T-helper 9 cell (primary cell): ENCODE results near the gene GALNT18.

Experiments
- DNase-seq: peaks from one replicate; pipeline ENCODE4 v3.0.0-alpha.2; 2020

GALNT18 gene

GRCh38 chr11:11427140-11427539 is 194.7 kb downstream of the GALNT18 start:
- DNase-seq = no peak

DNA sequence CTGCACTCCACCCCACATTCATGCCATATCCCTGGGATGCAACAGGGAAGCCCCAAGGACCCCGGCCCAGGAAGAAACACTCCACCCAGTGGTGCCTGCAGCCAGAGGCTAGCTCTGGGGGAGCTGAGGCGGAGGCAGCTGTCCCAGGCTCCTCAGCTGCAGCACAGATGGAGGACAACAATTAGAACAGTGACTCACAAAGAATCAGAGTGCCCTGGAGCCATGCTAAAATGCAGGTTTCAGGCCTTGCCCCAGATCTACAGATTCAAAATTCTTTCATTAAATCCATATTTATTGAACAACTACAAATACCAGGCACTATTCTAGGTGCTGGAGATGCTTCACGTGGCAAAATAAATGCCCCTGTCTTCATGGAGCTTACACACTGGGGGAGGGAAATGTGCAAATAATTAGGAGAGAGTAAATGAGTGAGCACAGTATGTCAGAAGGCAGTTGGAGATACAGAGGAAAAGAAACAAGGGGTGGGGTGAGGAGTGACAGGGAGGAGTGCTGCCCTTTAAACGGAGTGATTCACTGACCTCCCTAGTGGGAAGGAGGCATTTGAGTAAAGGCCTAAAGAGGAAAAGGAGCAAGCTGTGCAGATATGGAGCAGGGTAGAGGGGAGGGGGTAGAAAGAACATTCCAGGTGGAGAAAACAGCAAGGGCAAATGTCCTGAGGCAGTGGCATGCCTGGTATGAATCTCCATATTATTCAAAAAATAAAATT is 195.4 kb downstream of the GALNT18 start:
- DNase-seq = no peak

- DNase-seq = no peak
Observed at GRCh38 chr11:11425806-11426205, 196.0 kb downstream of the GALNT18 start.

DNA sequence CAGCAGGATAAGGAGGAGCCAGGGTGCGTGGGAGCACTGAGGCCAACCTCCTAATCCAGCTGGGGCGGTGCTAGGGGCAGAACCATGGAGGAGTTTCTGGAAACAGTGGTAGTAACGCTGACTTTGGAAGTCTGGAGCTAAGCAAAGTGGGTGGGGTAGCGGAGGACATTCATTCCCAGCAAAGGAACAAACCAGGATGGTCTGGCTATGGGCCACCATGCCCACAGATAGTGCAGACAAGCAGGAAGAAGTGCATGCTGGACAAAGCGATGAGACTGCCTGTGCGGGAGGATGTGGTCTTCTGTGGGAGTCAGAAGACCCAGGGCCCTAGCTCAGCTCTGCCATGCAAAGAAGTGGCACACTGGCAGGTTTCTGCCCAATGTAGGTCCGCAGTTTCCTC is 197.1 kb downstream of the GALNT18 start:
- DNase-seq = no peak

GRCh38 chr11:11422411-11423128 is 199.2 kb downstream of the GALNT18 start:
- no peak for DNase-seq

DNA sequence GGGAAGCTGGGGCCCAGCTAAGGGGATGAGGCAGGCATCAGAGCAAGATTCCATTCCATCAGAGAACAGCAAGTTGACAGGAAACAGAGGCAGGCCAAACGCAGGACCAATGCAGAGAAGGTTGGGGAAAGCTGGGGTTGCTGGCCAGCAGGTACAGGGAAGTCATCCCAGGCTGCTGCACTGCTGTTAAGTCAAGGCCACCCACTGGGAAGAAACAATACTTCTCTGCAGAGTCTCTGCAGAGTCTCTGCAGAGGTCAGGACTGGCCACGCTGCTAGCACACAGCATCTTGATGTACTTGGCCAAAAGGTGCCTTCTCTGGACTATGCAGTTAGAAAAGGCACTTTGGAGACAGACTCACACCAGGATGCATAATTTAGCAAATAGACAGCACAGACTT is 200.3 kb downstream of the GALNT18 start:
- DNase-seq = no peak

DNA sequence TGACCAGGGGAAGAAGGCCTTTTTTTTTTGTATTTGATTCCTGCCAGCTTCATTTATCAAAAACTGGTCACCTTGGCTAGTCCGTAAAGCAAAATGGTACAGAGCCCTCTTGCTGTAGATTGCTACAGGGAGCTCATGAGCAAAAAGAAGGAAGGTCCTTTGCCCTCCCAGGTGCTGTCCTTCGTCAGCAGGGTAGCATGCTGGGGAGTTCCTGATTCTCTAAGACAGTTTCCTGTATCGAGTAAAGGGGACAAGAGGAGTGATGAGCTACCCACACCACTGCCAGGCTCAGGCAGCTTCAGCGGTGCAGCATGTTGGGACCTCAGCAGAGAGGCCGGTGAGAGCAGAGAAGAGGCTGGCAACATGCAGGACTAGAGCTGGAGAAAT is 200.9 kb downstream of the GALNT18 start:
- no peak for DNase-seq

- no peak for DNase-seq
Observed at GRCh38 chr11:11420191-11420898, 201.5 kb downstream of the GALNT18 start.

DNA sequence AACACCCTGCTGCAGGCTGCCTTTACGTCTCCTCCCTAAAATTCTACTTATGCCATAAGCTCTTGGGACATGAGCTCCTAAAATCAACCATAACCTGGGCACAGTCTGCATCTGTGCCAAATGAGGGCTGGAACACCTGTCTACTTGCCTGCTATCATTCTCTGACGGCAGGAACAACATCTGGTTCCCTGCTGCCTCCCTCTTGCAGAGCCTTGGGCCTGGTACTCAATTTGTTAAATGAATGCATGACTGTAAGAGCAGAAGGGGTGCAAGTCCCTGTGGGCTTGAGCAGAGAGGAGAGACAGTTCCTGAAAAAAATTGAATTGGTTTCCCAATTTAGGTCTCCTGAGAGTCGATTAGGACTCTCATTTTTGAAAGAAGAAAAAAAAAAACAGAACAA is 202.1 kb downstream of the GALNT18 start:
- DNase-seq = no peak

DNA sequence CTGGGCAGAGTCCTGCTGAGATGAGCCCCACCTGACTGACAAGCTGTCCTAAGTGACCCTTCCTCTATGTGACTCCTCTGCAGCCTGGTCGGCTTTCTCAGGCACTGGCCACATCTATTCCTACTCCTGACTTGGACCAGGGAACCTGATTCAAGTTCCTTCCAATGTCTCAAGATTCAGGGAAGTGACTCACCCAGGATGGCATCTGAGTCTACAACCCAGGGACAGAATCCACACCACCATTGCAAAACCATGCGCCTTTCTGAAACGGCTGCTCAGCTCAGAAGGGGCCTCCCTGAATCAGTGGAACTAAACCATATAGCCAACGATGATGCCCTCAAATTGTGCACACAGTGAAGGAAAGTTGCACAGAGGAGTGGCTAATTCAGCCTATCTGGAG is 204.9 kb downstream of the GALNT18 start:
- DNase-seq = no peak

DNA sequence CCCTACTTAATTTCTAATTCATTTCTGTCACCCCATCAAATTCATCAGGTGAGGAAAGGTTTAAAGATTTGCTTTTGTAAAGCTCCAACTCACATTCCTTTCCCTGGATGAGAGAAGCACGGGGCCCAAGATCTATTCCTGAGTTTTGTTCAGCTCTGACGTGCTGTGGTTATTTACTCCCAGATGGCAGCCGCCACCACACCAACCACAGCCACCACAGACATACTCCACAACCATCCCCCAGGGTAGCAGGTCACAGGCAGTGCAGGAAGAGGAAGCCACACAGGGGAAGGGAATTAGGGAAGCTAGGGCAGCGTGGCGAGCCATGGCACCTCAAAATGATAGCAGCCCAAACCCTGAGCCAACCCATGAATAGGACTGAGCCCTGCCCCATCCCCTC is 205.3 kb downstream of the GALNT18 start:
- DNase-seq = no peak

DNA sequence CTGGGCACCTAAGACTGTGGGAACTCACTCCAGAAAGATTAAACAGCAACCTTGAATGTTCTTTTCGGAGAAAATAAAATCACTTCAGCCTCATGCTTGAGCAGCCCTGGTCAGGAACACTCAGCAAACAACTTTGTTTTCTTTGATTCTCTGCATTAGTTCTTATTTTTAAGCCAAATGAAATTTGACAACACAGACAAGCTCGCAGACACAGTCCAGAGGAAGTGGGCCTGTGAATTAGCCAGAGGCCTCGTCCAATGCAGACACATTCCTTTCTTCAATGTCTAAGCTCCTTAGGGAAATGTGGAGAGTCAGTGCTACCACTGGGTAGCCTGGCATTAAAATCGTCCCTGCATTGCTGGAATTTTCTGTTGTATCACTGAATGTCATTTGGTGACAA is 205.9 kb downstream of the GALNT18 start:
- no peak for DNase-seq

GRCh38 chr11:11414996-11415395 is 206.8 kb downstream of the GALNT18 start:
- no peak for DNase-seq

DNA sequence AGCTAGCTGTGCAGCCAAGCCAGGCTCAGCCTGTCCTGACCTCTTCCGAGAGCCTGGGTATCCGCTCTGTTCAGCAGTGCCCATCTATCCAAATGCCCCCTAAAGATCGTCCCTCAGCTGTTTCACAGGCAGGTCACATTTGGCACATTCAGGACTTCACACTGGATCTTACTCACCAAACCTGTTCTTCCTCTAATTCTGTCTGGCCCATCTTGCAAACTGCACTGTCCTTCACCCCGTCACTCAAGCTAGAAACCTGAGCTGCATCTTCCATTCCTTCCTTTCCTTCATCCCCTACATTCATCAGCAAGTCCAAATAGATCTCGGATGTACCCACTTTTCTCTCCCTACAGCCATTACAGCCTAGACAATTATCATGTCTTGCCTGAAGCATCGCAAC is 208.0 kb downstream of the GALNT18 start:
- DNase-seq = no peak

GRCh38 chr11:11411401-11411985 is 210.3 kb downstream of the GALNT18 start:
- DNase-seq = no peak

DNA sequence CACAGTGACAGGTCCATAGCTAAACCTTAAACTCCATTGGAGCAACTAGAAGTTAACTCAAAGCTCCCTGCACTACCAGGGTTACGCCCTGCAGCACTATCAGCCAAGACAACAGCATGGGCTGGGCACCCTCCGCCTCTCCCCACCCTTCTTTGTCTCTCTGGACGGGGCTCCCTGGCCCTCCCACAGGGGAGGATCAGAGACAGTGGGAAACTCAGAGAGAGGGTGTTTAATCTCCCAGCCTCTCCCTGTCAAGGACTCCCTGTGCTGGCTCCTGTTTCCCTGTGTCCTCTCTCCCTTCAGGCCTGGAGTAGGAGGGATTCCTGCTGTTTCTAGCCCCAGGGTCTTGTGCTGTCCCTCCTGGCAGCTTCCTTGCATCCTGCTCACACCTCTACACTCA is 211.9 kb downstream of the GALNT18 start:
- no peak for DNase-seq

DNA sequence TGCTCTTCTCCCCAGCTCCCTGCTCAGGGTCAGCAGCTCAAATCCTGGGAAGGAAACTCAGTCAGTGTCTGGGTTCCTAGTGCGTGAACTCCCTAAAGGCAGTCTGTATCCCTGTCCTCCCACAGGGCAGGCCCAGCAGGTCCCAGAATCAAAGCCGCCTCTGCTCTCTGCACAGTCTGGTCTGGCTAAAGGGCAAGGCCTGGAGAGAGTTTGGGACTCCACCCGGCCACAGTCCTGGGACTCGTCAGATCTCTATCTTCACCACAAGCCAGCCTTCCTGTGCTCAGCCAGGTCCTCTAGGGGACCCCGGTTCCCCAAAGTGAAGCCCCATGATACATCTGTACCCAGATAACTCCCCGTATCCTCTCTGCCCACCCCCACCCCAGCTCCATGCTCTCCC is 212.6 kb downstream of the GALNT18 start:
- no peak for DNase-seq

DNA sequence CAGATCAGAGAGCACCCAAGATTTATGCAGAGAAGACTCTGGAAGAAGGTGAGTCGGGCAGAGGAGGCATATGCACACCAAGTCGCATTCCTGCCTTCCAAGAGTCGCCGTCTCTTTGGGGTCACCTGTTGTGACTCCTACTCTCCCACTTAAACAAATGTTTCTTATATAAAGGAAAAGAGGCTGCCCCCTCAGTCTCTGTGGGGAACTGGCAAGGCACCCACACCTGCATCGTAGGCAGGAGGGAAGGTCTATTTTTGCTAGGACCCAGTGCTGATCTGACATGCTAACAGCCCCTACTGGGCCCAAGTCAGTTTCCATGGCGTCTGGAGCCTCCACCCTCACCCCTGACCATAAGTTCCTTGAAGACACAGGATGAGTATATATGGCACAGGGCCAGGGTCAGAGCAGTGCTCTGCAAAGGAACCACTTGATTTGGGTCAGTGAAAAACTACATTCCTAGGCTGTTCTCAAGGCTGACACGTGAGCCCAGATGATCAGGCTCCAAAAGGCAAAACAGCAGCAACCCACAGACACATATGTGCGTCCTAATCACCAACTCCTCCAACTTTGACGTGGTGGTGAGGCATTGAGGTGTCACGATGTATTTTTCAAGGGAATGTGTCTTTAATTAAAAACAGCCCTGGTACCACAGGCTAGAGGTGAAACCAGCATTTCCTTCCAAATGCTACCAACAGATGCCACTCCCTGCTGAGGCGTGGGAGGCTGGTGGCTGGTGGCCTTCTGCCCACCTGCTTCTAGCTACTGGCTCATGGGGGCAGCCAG is 213.2 kb downstream of the GALNT18 start:
- no peak for DNase-seq

GRCh38 chr11:11407763-11408084 is 214.1 kb downstream of the GALNT18 start:
- no peak for DNase-seq

DNA sequence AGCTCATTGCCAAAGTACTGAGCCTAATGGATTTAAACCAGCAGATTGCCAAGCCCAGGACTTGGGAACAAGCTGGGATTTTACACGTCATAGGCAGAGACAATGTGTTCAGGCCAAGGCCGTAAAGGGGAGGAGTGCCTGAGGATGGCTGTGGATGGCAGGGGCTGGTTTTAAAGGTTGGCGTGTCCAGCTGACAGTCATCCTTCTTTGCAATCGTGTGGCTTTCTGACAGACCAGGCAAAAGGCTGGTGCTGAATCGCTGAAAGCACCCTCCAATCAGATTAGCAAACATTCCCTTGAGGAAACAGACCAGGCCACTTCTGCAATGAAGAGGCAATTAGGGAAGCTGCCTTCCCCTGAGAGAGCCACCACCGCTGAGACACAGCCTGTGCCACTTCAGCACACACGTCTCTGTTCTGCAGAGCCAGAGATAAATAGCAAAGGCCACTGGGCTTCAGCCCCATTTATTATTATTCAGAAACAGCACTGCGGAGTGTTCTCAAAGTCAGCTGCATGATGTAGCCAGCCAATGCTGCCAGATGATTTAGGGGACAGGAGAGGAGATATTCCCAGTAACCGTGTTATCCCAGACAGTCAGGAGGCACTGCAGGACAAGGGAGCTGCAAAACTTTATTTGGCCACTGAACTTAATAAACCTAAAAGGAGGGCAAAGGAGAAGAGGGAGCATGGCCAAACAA is 214.6 kb downstream of the GALNT18 start:
- no peak for DNase-seq

DNA sequence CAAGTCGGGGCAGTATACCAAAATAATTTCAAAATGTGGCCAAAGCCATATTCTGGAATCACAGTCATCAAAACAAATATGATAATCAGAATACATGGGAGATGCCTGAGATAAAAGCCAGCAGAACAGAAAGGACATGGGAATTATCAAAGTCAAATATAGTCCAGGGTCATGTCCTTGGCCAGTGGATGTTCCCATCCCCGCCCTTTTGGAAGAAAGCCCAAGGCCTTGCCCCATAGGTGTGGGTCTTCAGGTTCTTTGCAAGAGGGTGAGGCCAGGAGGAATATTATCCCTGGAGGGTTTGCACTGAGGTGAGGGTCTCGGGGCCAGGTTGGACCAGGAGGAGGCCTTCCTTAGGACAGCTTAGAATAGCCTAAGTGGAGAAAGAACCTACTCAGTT is 215.2 kb downstream of the GALNT18 start:
- no peak for DNase-seq
